ENCODE results near the gene MSMP. TPM values are rescaled to one million over a fixed set of nuclear protein-coding genes. Genes with fewer than 3 reads are reported as not detected.

MSMP gene
- total and polyA plus RNA-seq, 2 experiments from 2014 or later = 0.81 TPM; not detected in 1

DNA sequence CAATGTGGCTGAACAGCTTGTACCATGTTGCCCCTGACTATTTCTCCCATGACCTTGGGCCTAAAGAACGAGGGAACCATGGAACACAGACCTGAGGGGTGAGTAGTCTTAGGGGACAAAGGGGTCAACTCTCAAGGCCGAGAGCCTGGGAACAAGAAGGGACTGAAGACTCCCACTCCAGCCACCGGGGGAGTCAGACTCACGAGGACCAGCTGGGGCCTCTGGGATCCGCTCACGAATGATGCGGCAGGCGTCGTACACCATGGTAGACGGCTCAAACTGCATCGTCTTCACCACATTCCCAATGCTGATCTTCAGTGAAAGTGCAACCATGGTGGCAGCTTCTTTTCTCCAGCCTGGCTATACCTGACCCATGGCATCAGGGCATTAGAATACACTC lies 28.7 kb downstream of the MSMP start:
- Mint-ChIP-seq H3K27me3 (ENCODE audit: insufficient read depth, low read depth, poor library complexity) (peaks cover 2% of the 10 kb centered on the region), H3K9me3 (no peaks in the 10 kb centered on the region; the same call in 2 of the 3 replicates), H3K36me3 (ENCODE audit: low read depth) (peaks cover 49% of the 10 kb centered on the region), H3K4me3 (no peak overlapping the region), H3K27ac (no peak overlapping the region), H3K4me1 (no peaks in the 10 kb centered on the region; the same call in 1 of the 3 replicates)
- H3K27me3 ChIP-seq (ENCODE audit: insufficient read depth) = no peaks in the 10 kb centered on the region
- no peak overlapping the region for H3K4me2 ChIP-seq
- DNase-seq (ENCODE audit: low spot score) (peak; percentile 55), ATAC-seq (no peak)
- peaks cover 24% of the 10 kb centered on the region for H3K36me3 ChIP-seq (ENCODE audit: insufficient read depth)
- no peaks in the 10 kb centered on the region for H3F3A ChIP-seq (replicated peaks; ENCODE audit: low read depth)
- H3K79me2 ChIP-seq (replicated peaks; ENCODE audit: insufficient read depth) = peaks cover 31% of the 10 kb centered on the region
- H4K20me1 ChIP-seq (replicated peaks; ENCODE audit: insufficient read depth) = peaks cover 4% of the 10 kb centered on the region; the same call in 1 of the 2 replicates
- no peak overlapping the region for H3K27ac ChIP-seq (ENCODE audit: low read depth)
- TF ChIP-seq EZH2 (IDR thresholded peaks at IDR 0.05; ENCODE audit: low read depth, unreplicated experiment) (no peak), JUNB (IDR thresholded peaks at IDR 0.05; ENCODE audit: unreplicated experiment) (no peak), STAT1 (IDR thresholded peaks at IDR 0.05; ENCODE audit: unreplicated experiment) (no peak), ZNF114 (CRISPR knock-in tag; IDR thresholded peaks at IDR 0.05) (no peak), NANOG (IDR thresholded peaks at IDR 0.05; ENCODE audit: borderline replicate concordance) (no peak), REST (IDR thresholded peaks at IDR 0.05; ENCODE audit: unreplicated experiment) (no peak)
- TF ChIP-seq, protein P1, sequence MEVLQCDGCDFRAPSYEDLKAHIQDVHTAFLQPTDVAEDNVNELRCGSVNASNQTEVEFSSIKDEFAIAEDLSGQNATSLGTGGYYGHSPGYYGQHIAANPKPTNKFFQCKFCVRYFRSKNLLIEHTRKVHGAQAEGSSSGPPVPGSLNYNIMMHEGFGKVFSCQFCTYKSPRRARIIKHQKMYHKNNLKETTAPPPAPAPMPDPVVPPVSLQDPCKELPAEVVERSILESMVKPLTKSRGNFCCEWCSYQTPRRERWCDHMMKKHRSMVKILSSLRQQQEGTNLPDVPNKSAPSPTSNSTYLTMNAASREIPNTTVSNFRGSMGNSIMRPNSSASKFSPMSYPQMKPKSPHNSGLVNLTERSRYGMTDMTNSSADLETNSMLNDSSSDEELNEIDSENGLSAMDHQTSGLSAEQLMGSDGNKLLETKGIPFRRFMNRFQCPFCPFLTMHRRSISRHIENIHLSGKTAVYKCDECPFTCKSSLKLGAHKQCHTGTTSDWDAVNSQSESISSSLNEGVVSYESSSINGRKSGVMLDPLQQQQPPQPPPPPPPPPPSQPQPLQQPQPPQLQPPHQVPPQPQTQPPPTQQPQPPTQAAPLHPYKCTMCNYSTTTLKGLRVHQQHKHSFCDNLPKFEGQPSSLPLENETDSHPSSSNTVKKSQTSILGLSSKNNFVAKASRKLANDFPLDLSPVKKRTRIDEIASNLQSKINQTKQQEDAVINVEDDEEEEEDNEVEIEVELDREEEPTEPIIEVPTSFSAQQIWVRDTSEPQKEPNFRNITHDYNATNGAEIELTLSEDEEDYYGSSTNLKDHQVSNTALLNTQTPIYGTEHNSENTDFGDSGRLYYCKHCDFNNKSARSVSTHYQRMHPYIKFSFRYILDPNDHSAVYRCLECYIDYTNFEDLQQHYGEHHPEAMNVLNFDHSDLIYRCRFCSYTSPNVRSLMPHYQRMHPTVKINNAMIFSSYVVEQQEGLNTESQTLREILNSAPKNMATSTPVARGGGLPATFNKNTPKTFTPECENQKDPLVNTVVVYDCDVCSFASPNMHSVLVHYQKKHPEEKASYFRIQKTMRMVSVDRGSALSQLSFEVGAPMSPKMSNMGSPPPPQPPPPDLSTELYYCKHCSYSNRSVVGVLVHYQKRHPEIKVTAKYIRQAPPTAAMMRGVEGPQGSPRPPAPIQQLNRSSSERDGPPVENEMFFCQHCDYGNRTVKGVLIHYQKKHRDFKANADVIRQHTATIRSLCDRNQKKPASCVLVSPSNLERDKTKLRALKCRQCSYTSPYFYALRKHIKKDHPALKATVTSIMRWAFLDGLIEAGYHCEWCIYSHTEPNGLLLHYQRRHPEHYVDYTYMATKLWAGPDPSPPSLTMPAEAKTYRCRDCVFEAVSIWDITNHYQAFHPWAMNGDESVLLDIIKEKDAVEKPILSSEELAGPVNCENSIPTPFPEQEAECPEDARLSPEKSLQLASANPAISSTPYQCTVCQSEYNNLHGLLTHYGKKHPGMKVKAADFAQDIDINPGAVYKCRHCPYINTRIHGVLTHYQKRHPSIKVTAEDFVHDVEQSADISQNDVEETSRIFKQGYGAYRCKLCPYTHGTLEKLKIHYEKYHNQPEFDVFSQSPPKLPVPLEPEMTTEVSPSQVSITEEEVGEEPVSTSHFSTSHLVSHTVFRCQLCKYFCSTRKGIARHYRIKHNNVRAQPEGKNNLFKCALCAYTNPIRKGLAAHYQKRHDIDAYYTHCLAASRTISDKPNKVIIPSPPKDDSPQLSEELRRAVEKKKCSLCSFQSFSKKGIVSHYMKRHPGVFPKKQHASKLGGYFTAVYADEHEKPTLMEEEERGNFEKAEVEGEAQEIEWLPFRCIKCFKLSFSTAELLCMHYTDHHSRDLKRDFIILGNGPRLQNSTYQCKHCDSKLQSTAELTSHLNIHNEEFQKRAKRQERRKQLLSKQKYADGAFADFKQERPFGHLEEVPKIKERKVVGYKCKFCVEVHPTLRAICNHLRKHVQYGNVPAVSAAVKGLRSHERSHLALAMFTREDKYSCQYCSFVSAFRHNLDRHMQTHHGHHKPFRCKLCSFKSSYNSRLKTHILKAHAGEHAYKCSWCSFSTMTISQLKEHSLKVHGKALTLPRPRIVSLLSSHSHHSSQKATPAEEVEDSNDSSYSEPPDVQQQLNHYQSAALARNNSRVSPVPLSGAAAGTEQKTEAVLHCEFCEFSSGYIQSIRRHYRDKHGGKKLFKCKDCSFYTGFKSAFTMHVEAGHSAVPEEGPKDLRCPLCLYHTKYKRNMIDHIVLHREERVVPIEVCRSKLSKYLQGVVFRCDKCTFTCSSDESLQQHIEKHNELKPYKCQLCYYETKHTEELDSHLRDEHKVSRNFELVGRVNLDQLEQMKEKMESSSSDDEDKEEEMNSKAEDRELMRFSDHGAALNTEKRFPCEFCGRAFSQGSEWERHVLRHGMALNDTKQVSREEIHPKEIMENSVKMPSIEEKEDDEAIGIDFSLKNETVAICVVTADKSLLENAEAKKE (CRISPR knock-in tag; IDR thresholded peaks at IDR 0.05) = no peak
- TF ChIP-seq, protein P2, sequence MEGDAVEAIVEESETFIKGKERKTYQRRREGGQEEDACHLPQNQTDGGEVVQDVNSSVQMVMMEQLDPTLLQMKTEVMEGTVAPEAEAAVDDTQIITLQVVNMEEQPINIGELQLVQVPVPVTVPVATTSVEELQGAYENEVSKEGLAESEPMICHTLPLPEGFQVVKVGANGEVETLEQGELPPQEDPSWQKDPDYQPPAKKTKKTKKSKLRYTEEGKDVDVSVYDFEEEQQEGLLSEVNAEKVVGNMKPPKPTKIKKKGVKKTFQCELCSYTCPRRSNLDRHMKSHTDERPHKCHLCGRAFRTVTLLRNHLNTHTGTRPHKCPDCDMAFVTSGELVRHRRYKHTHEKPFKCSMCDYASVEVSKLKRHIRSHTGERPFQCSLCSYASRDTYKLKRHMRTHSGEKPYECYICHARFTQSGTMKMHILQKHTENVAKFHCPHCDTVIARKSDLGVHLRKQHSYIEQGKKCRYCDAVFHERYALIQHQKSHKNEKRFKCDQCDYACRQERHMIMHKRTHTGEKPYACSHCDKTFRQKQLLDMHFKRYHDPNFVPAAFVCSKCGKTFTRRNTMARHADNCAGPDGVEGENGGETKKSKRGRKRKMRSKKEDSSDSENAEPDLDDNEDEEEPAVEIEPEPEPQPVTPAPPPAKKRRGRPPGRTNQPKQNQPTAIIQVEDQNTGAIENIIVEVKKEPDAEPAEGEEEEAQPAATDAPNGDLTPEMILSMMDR (conservative IDR thresholded peaks at IDR 0.05; ENCODE audit: low read depth in 2 of 2) = peak in 1 of 2 experiments; percentile 4; a peak in 1 of 4 replicates
- H3K4me1 ChIP-seq (ENCODE audit: insufficient read depth) = peaks cover 32% of the 10 kb centered on the region
- no peaks in the 10 kb centered on the region for H3K9me2 ChIP-seq (ENCODE audit: insufficient read depth)
- no peak overlapping the region for H3K4me3 ChIP-seq
- no peak overlapping the region for H2AFZ ChIP-seq

Data from GM23338 (cell line).